ENCODE measurements around the gene MAPK9. TPM values are rescaled to one million over a fixed set of nuclear protein-coding genes. Genes with fewer than 3 reads are reported as not detected.

The MAPK9 gene
- total RNA-seq, 1 experiment from 2014 or later: 38.6 TPM

DNA sequence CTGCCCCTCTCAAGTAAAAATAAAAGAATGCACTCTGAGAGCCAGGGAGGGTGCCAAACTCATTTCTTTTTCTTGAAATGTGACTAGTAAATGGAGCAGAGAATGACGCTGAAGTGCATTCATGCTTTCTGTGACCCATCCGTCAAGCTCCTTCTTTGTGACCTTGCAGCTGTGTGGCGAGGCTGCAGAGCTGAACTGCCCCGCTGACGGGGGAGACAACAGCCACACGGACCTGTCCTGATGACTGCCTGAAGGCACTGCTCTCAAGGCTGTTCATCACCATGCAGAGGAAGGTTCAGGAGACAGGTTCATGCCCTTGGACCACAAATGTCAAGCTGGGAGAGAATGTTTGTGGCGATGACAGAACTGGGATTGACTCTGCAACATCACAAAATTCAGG is 61.9 kb downstream of the MAPK9 start:
- Histone ChIP-seq H3K4me1 (ENCODE audit: insufficient read depth, low read length) (no peaks in the 10 kb centered on the region), H3K4me2 (ENCODE audit: insufficient read depth, insufficient read length, low read length) (no peak overlapping the region), H3K56ac (ENCODE audit: insufficient read length, low read depth, low read length) (no peak overlapping the region), H3T11ph (ENCODE audit: low read length) (no peak overlapping the region), H2BK15ac (ENCODE audit: low read depth, low read length) (no peak overlapping the region), H4K20me1 (ENCODE audit: control insufficient read depth, insufficient read depth, insufficient read length) (no peaks in the 10 kb centered on the region), H2BK5ac (ENCODE audit: insufficient read length, low read length) (no peak overlapping the region), H2BK20ac (ENCODE audit: low read depth, low read length, poor library complexity, severe bottlenecking) (no peak overlapping the region), H4K91ac (ENCODE audit: insufficient read length, low read depth, low read length) (no peak overlapping the region), H2AK5ac (ENCODE audit: insufficient read length, low read length) (no peak overlapping the region), H3K27me3 (ENCODE audit: insufficient read depth, low read length) (no peaks in the 10 kb centered on the region), H3K9ac (ENCODE audit: extremely low read depth, insufficient read length, low read length) (no peak overlapping the region), H3K79me2 (ENCODE audit: insufficient read depth, low read length) (no peaks in the 10 kb centered on the region), H4K5ac (ENCODE audit: insufficient read length, low read depth, low read length) (no peak overlapping the region), H4K8ac (replicated peaks; ENCODE audit: insufficient read length, low read depth, low read length) (no peak overlapping the region), H3K79me1 (ENCODE audit: insufficient read depth, low read depth, low read length, poor library complexity, severe bottlenecking) (no peaks in the 10 kb centered on the region), H2BK12ac (ENCODE audit: insufficient read length, low read depth, low read length) (no peak overlapping the region), H2BK120ac (ENCODE audit: low read depth, low read length, poor library complexity, severe bottlenecking) (no peak overlapping the region), H3K23me2 (ENCODE audit: insufficient read length, low read depth, low read length, poor library complexity, severe bottlenecking) (no peaks in the 10 kb centered on the region), H3K4ac (ENCODE audit: low read depth, low read length) (no peak overlapping the region), H3K18ac (ENCODE audit: insufficient read length, low read depth, low read length) (no peak overlapping the region), H2AFZ (ENCODE audit: low read length) (no peak overlapping the region), H3K23ac (ENCODE audit: insufficient read length, low read depth, low read length) (no peak overlapping the region), H3K14ac (ENCODE audit: insufficient read depth, low read length) (no peak overlapping the region), H3K27ac (ENCODE audit: insufficient read length, low read depth, low read length) (no peak overlapping the region), H3K9me3 (ENCODE audit: control insufficient read depth, low read depth, low read length) (no peaks in the 10 kb centered on the region)
- H3K36me3 Mint-ChIP-seq (ENCODE audit: insufficient read depth in 1 of 3, low read depth in 3 of 3): peaks cover 13 to 42% (median 29%) of the 10 kb centered on the region in 3 experiments; a peak in 6 of 7 replicates
- no peak for DNase-seq
- no CpG with 5 or more reads among the region's 7 CpGs for WGBS (ENCODE audit: extremely low coverage, insufficient read length, low lambda C conversion rate)
- TF ChIP-seq, protein P1, sequence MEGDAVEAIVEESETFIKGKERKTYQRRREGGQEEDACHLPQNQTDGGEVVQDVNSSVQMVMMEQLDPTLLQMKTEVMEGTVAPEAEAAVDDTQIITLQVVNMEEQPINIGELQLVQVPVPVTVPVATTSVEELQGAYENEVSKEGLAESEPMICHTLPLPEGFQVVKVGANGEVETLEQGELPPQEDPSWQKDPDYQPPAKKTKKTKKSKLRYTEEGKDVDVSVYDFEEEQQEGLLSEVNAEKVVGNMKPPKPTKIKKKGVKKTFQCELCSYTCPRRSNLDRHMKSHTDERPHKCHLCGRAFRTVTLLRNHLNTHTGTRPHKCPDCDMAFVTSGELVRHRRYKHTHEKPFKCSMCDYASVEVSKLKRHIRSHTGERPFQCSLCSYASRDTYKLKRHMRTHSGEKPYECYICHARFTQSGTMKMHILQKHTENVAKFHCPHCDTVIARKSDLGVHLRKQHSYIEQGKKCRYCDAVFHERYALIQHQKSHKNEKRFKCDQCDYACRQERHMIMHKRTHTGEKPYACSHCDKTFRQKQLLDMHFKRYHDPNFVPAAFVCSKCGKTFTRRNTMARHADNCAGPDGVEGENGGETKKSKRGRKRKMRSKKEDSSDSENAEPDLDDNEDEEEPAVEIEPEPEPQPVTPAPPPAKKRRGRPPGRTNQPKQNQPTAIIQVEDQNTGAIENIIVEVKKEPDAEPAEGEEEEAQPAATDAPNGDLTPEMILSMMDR (conservative IDR thresholded peaks at IDR 0.05): no peak
- H3K9me3 Mint-ChIP-seq: peaks cover 6 to 16% of the 10 kb centered on the region in 2 experiments; a peak in 4 of 5 replicates
- H3K27ac Mint-ChIP-seq: peak overlapping the region in 1 of 3 experiments; percentile 1; a peak in 1 of 7 replicates
- H3K27me3 Mint-ChIP-seq (ENCODE audit: low read depth): no peaks in the 10 kb centered on the region; the same call in none of the 2 replicates
- peaks cover 4 to 5% of the 10 kb centered on the region in 2 experiments for H3K4me1 Mint-ChIP-seq
- H3K4me3 Mint-ChIP-seq: no peak overlapping the region

All from H9 (cell line).